OCI-LY3 (cell line): ENCODE measurements around the gene MTHFSD.

Experiments
- H2AFZ ChIP-seq: fragments of 200-600, 300-600 bp; shearing (Covaris generic); 2 replicates; pipeline ENCODE4 v1.6.0; 2014; ENCODE audit warnings: antibody characterized with exemption, low read depth, low read length
- H3K27ac ChIP-seq: fragments of 200-600, 300-600 bp; sonication (generic); 2 replicates; pipeline ENCODE4 v1.5.1; 2014; ENCODE audit warnings: mild to moderate bottlenecking, low read length, moderate library complexity, mixed read lengths
- H3K27me3 ChIP-seq: fragments of 200-600, 300-600 bp; sonication (generic); 2 replicates; pipeline ENCODE4 v1.6.1; 2014; ENCODE audit warnings: low read depth, low read length, mixed read lengths
- H3K36me3 ChIP-seq: fragments of 200-600, 300-600 bp; sonication (generic); replicated peaks from 2 replicates; pipeline ENCODE3; 2014; ENCODE audit warnings: low read depth, low read length, mixed read lengths
- H3K4me1 ChIP-seq: fragments of 300-600, 200-600 bp; sonication (generic); 2 replicates; pipeline ENCODE4 v1.6.1; 2014; ENCODE audit warnings: low read length, mixed read lengths
- H3K4me2 ChIP-seq: fragments of 200-600, 300-600 bp; sonication (generic); 2 replicates; pipeline ENCODE4 v1.6.1; 2014; ENCODE audit warnings: low read length, mixed read lengths
- H3K4me3 ChIP-seq: fragments of 300-600, 200-600 bp; sonication (generic); 2 replicates; pipeline ENCODE4 v1.5.1; 2014; ENCODE audit warnings: antibody characterized with exemption, mild to moderate bottlenecking, low read length, moderate library complexity
- H3K79me2 ChIP-seq: fragments of 300-600, 200-600 bp; shearing (Covaris generic); 2 replicates; pipeline ENCODE4 v1.6.1; 2014; ENCODE audit warnings: mild to moderate bottlenecking, low read length, mixed read lengths
- H3K9ac ChIP-seq: fragments of 300-600, 200-600 bp; shearing (Covaris generic); 2 replicates; pipeline ENCODE4 v1.6.0; 2014; ENCODE audit warnings: mild to moderate bottlenecking, low read length, moderate library complexity
- H3K9me3 ChIP-seq: fragments of 200-600, 300-600 bp; shearing (Covaris generic); 2 replicates; pipeline ENCODE4 v1.6.1; 2014; ENCODE audit warnings: low read length, mixed read lengths; ENCODE audit not compliant: insufficient read depth
- H4K20me1 ChIP-seq: fragments of 200-600, 300-600 bp; sonication (generic); 2 replicates; pipeline ENCODE4 v1.6.1; 2016; ENCODE audit warnings: low read length, mixed read lengths; ENCODE audit not compliant: insufficient read depth
- EZH2phosphoT487 ChIP-seq: fragments of 200-600 bp; shearing (Covaris generic); IDR thresholded peaks from 2 replicates; pipeline ENCODE4 v1.6.1; 2018; ENCODE audit warnings: antibody characterized with exemption, mixed run types, low read depth
- TF ChIP-seq, protein P1 (sequence below): fragments of 200-600, 300-600 bp; sonication (generic); IDR thresholded peaks from 2 replicates; pipeline ENCODE4 v1.5.1; 2014; ENCODE audit warnings: antibody characterized with exemption, low read length, low read depth

Gene MTHFSD

DNA sequence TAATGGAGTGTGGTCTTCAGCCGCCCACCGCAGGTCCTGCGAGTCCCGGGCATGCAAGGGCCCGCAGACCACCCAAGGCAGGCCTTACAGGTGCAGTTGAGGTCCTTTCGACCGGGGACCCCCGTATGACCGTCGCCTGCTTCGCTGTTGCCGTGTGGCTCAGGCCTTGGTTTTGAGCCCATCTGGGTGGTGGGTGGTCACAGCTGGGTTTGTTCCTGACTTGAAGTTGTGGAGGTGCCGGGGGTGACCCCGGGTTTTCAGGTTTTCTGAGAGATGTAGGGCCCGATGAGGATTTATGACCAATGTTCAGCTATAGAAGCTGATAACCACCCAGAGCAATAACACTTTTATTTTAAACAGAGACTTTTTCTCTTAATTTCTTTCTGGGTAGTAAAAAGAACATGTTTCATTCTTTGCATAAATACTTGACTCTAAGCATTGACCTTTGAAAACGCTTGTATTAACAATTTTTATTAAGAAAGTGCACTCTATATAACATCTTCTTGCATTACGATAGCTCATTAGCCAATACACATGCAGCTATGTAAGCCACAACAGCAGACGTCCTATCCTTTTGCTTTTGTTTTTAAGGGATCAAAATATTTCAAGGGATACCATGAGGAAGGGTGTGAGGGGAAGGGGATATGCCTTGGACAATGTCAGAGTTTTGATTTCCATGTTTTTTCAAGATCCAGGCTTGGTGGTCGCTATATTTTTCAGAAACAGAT lies 25.2 kb upstream of the MTHFSD start:
- no peaks in the 10 kb centered on the region for H4K20me1 ChIP-seq
- no peaks in the 10 kb centered on the region for H3K9me3 ChIP-seq
- no peak overlapping the region for H2AFZ ChIP-seq
- no peak overlapping the region for H3K27ac ChIP-seq
- no peak overlapping the region for H3K4me2 ChIP-seq
- no peaks in the 10 kb centered on the region for H3K36me3 ChIP-seq
- H3K4me3 ChIP-seq: no peak overlapping the region
- H3K9ac ChIP-seq: no peak overlapping the region
- no peak for TF ChIP-seq EZH2phosphoT487
- TF ChIP-seq, protein P1, sequence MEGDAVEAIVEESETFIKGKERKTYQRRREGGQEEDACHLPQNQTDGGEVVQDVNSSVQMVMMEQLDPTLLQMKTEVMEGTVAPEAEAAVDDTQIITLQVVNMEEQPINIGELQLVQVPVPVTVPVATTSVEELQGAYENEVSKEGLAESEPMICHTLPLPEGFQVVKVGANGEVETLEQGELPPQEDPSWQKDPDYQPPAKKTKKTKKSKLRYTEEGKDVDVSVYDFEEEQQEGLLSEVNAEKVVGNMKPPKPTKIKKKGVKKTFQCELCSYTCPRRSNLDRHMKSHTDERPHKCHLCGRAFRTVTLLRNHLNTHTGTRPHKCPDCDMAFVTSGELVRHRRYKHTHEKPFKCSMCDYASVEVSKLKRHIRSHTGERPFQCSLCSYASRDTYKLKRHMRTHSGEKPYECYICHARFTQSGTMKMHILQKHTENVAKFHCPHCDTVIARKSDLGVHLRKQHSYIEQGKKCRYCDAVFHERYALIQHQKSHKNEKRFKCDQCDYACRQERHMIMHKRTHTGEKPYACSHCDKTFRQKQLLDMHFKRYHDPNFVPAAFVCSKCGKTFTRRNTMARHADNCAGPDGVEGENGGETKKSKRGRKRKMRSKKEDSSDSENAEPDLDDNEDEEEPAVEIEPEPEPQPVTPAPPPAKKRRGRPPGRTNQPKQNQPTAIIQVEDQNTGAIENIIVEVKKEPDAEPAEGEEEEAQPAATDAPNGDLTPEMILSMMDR: no peak
- H3K27me3 ChIP-seq: peaks cover 5% of the 10 kb centered on the region; the same call in 1 of the 2 replicates
- no peaks in the 10 kb centered on the region for H3K4me1 ChIP-seq
- no peaks in the 10 kb centered on the region for H3K79me2 ChIP-seq

DNA sequence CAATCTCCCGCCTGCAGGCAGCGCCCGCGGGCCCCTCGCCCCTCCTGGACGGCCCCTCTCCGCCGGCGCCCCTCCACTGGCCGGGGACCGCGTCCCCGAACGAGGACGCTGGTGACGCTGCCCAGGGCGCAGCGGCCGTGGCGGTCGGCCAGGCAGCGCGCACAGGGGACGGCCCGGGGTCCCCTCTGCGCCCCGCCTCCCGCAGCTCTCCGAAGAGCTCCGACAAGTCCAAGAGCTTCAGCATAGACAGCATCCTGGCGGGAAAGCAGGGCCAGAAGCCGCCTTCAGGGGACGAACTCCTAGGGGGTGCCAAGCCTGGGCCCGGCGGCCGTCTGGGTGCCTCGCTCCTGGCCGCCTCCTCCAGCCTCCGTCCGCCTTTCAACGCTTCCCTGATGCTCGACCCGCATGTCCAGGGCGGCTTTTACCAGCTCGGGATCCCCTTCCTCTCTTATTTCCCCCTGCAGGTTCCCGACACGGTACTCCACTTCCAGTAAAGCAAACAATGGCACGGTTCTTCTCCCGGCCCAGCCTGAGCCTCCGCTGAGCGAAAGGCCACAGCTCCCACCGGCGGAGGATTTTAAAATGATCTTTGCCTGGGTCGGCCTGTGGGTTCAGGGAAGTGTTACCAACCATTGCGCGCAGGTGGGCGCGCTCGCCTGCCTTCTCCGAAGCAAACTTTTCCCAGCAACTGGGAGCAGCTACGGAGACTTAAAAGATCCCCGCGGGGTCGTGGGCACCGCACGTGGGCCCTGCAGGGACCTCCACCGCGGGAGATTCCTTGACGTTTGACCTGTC lies 24.4 kb upstream of the MTHFSD start:
- no peak overlapping the region for H3K4me3 ChIP-seq

DNA sequence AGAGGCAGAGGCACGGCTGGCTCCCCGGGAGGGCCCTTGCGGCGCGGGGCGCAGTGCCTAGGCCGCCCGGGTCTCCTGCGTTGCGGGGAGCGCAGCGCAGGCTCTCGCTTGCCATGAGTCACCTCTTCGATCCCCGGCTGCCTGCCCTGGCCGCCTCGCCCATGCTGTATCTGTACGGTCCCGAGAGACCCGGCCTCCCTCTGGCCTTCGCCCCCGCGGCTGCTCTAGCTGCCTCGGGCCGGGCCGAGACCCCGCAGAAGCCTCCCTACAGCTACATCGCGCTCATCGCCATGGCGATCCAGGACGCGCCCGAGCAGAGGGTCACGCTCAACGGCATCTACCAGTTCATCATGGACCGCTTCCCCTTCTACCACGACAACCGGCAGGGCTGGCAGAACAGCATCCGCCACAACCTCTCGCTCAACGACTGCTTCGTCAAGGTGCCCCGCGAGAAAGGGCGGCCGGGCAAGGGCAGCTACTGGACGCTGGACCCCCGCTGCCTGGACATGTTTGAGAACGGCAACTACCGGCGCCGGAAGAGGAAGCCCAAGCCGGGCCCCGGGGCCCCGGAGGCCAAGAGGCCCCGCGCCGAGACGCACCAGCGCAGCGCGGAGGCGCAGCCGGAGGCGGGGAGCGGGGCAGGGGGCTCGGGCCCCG lies 23.7 kb upstream of the MTHFSD start:
- no peaks in the 10 kb centered on the region for H4K20me1 ChIP-seq
- no peaks in the 10 kb centered on the region for H3K79me2 ChIP-seq
- no peaks in the 10 kb centered on the region for H3K9me3 ChIP-seq
- H3K36me3 ChIP-seq: no peaks in the 10 kb centered on the region
- no peak overlapping the region for H3K9ac ChIP-seq
- TF ChIP-seq, protein P1: no peak
- no peak for TF ChIP-seq EZH2phosphoT487
- no peak overlapping the region for H3K4me3 ChIP-seq
- no peaks in the 10 kb centered on the region for H3K4me1 ChIP-seq
- peaks cover 5% of the 10 kb centered on the region; the same call in 1 of the 2 replicates for H3K27me3 ChIP-seq
- no peak overlapping the region for H3K4me2 ChIP-seq
- H2AFZ ChIP-seq: no peak overlapping the region
- no peak overlapping the region for H3K27ac ChIP-seq

More for the DNA sequence above, 24.4 kb upstream of the MTHFSD start:
- H4K20me1 ChIP-seq: no peaks in the 10 kb centered on the region
- no peaks in the 10 kb centered on the region for H3K9me3 ChIP-seq
- peaks cover 5% of the 10 kb centered on the region; the same call in 1 of the 2 replicates for H3K27me3 ChIP-seq
- TF ChIP-seq, protein P1: no peak
- no peak for TF ChIP-seq EZH2phosphoT487
- H3K27ac ChIP-seq: no peak overlapping the region
- no peaks in the 10 kb centered on the region for H3K79me2 ChIP-seq
- H2AFZ ChIP-seq: no peak overlapping the region
- no peaks in the 10 kb centered on the region for H3K36me3 ChIP-seq
- H3K4me2 ChIP-seq: no peak overlapping the region
- no peak overlapping the region for H3K9ac ChIP-seq
- H3K4me1 ChIP-seq: no peaks in the 10 kb centered on the region

DNA sequence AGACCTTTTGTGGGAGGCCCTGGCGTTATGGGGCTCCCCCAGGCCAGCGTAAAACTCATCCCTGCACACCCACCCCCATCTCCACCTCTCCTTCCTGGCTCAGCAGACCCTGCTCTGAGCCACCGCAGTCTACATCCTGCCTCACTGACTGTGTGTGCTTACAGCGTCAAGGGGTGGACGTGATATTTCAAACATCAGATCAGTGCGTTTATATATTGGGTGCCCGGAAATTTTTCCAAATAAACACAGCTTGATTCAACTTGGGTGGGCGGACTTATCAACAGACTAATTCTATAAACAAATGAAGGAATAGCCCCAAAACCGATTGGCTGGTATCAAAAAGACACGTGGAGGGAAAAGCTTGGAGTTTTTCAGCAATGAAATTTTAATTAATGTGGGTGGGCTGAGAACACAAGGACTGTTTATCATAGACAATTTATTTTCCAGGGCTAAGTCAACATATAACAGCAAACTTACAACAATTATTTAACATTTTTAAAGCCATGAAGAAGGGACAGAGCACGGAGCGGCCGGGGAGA lies 23.1 kb upstream of the MTHFSD start, which contains the start of gene FOXL1:
Gene FOXL1, plus strand, starts transcription at position 489 of the 539 bp plus-strand sequence. CDS start 175 bp downstream, outside the sequence.
- Histone ChIP-seq H3K4me3 (no peak within 1 kb of the TSS), H3K27ac (no peak within 1 kb of the TSS), H3K36me3 (no peaks in the 10 kb centered on the region), H3K27me3 (peaks cover 5% of the 10 kb centered on the region; the same call in 1 of the 2 replicates), H2AFZ (no peak within 1 kb of the TSS), H3K9me3 (no peaks in the 10 kb centered on the region), H4K20me1 (no peaks in the 10 kb centered on the region), H3K4me2 (no peak within 1 kb of the TSS), H3K79me2 (no peaks in the 10 kb centered on the region), H3K4me1 (no peaks in the 10 kb centered on the region), H3K9ac (no peak within 1 kb of the TSS)
- TF ChIP-seq, protein P1: no peak
- TF ChIP-seq EZH2phosphoT487: no peak
